Keratinocyte (primary cell): Measurements from ENCODE around the gene CTDSP1. TPM values are rescaled to one million over a fixed set of nuclear protein-coding genes. Genes with fewer than 3 reads are reported as not detected.

Source experiments
- DNase-seq: peaks from one replicate; pipeline ENCODE4 v3.0.0-alpha.2; 2011; ENCODE audit warnings: low read depth, missing footprints, low spot score
- FAIRE-seq: peaks from 2 replicates; lab custom pipeline; 2011; peaks lifted over from hg19 to GRCh38; lab: Jason Lieb, UNC
- H2AFZ ChIP-seq: 2 replicates; pipeline ENCODE4 v1.6.0; 2012; ENCODE audit warnings: low read length, control low read depth, inconsistent platforms; ENCODE audit not compliant: control insufficient read depth
- H3K27ac ChIP-seq: 2 replicates; pipeline ENCODE4 v1.5.1; 2011; ENCODE audit warnings: low read length; ENCODE audit not compliant: control insufficient read depth, insufficient read depth
- H3K27me3 ChIP-seq: 3 replicates; pipeline ENCODE4 v1.6.0; 2011; ENCODE audit warnings: low read length; ENCODE audit not compliant: control insufficient read depth, insufficient read depth; ENCODE audit errors: extremely low read depth
- H3K36me3 ChIP-seq, 2 experiments: 2 replicates in 1 of 2; 3 replicates in 1 of 2; pipeline ENCODE4 v1.5.1; 2011; ENCODE audit warnings: low read length in 2 of 2, mild to moderate bottlenecking in 1 of 2; ENCODE audit not compliant: control insufficient read depth in 2 of 2, insufficient read depth in 2 of 2; ENCODE audit errors: extremely low read depth in 1 of 2
- H3K4me1 ChIP-seq: 3 replicates; pipeline ENCODE4 v1.5.1; 2011; ENCODE audit warnings: low read length; ENCODE audit not compliant: control insufficient read depth, insufficient read depth; ENCODE audit errors: extremely low read depth
- H3K4me2 ChIP-seq: 3 replicates; pipeline ENCODE4 v1.6.0; 2011; ENCODE audit warnings: low read depth, low read length; ENCODE audit not compliant: control insufficient read depth, insufficient read depth; ENCODE audit errors: extremely low read depth
- H3K4me3 ChIP-seq, 3 experiments: fragments of 200-600 bp in 1 of 3; sonication (generic) in 1 of 3; 2 replicates in 2 of 3; 3 replicates in 1 of 3; pipeline ENCODE4 v1.5.1; 2011 to 2016; ENCODE audit warnings: low read length in 3 of 3, mild to moderate bottlenecking in 3 of 3, control low read depth in 2 of 3, inconsistent platforms in 1 of 3, low read depth in 1 of 3, mixed read lengths in 1 of 3, mixed run types in 1 of 3, moderate library complexity in 1 of 3; ENCODE audit not compliant: control insufficient read depth in 2 of 3, insufficient read depth in 2 of 3; ENCODE audit errors: extremely low read depth in 1 of 3
- H3K79me2 ChIP-seq: 2 replicates; pipeline ENCODE4 v1.6.0; 2012; ENCODE audit warnings: low read length; ENCODE audit not compliant: control insufficient read depth, insufficient read depth
- H3K9ac ChIP-seq: 3 replicates; pipeline ENCODE4 v1.6.0; 2011; ENCODE audit warnings: low read length; ENCODE audit not compliant: control insufficient read depth, insufficient read depth; ENCODE audit errors: extremely low read depth
- H3K9me1 ChIP-seq: 3 replicates; pipeline ENCODE4 v1.6.0; 2011; ENCODE audit warnings: low read length; ENCODE audit not compliant: control insufficient read depth, insufficient read depth; ENCODE audit errors: extremely low read depth
- H3K9me3 ChIP-seq: 2 replicates; pipeline ENCODE4 v1.5.1; 2012; ENCODE audit warnings: low read depth, low read length; ENCODE audit not compliant: control insufficient read depth
- H4K20me1 ChIP-seq: 3 replicates; pipeline ENCODE4 v1.6.0; 2011; ENCODE audit warnings: low read length; ENCODE audit not compliant: control insufficient read depth, insufficient read depth; ENCODE audit errors: extremely low read depth
- CTCF ChIP-seq, 3 experiments: IDR thresholded peaks in 1 of 3; conservative IDR thresholded peaks in 1 of 3; optimal IDR thresholded peaks in 1 of 3; 2 replicates in 2 of 3; 3 replicates in 1 of 3; pipeline versions ENCODE3 to v1.5.1; 2011; ENCODE audit warnings: low read length in 3 of 3, mild to moderate bottlenecking in 3 of 3, moderate library complexity in 2 of 3, control low read depth in 1 of 3, inconsistent platforms in 1 of 3; ENCODE audit not compliant: insufficient read depth in 2 of 3; ENCODE audit errors: extremely low read depth in 1 of 3
- EZH2 ChIP-seq: IDR thresholded peaks from one replicate; pipeline ENCODE4 v1.6.1; 2012; ENCODE audit warnings: inconsistent platforms, mild to moderate bottlenecking, low read length, moderate library complexity
- dilution Hi-C: fragments of 300-500 bp; cut with MboI; formaldehyde crosslinking; loops from one replicate; pipeline ENCODE4 v1.7.0; 2020; ENCODE audit warnings: low sequenced_read_pairs; ENCODE audit not compliant: extremely low pct_ligation_motif_present
- polyA plus RNA-seq, 5 experiments: library from polyadenylated mRNA; depleted of rRNA in 3 of 5; stranded (reverse) in 3 of 5; stranded (forward) in 1 of 5; unstranded in 1 of 5; fragments of >200 nt; gene quantifications; 1 replicate in 1 of 5; 2 replicates in 3 of 5; 3 replicates in 1 of 5; pipeline versions ENCODE4 v1.2.1 to v1.2.3, GENCODE V29; 2011 to 2012; ENCODE audit warnings: missing spikeins in 2 of 5, low read depth in 1 of 5, low replicate concordance in 1 of 5

Gene CTDSP1
- polyA plus RNA-seq, 1 donor (not counting 4 experiments of a cell fraction or from before 2014, with no cell fraction given), result 38.7 TPM

DNA sequence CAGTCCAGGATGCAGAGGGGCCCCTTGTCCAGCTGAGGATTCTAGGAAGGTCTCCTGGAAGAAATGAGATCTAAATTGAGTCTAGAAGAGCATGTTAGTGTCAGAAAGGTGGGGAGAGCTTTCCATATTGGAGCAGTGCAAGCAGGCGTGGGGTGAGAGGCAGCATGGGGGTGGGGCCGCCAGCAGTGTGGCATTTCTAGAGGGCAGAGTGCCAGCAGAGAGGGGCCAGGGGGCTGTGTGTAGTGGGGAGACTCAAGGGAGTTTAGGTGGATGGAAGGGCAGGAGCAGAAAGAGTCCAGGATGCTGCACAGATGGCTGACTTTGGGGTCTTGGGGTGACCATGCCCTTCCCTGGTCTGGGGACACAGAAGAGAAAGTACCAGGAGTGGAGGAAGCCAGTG is 21.4 kb downstream of the CTDSP1 start:
- no peak for FAIRE-seq
- no peaks in the 10 kb centered on the region for H4K20me1 ChIP-seq
- no peak for TF ChIP-seq CTCF (optimal IDR thresholded peaks at IDR 0.05 in 1 of 3, IDR thresholded peaks at IDR 0.05 in 1 of 3, conservative IDR thresholded peaks at IDR 0.05 in 1 of 3; ENCODE audit: extremely low read depth in 1 of 3, insufficient read depth in 2 of 3, low read length in 3 of 3)
- no peak for TF ChIP-seq EZH2

GRCh38 chr2:218422403-218423086 is 22.9 kb downstream of the CTDSP1 start:
- no peak for TF ChIP-seq EZH2
- TF ChIP-seq CTCF (optimal IDR thresholded peaks at IDR 0.05 in 1 of 3, IDR thresholded peaks at IDR 0.05 in 1 of 3, conservative IDR thresholded peaks at IDR 0.05 in 1 of 3; ENCODE audit: extremely low read depth in 1 of 3, insufficient read depth in 2 of 3, low read length in 3 of 3), result no peak
- Histone ChIP-seq H3K27me3 (no peaks in the 10 kb centered on the region), H3K36me3 (no peaks in the 10 kb centered on the region), H3K9me1 (no peaks in the 10 kb centered on the region), H3K9ac (no peak overlapping the region), H3K9me3 (no peaks in the 10 kb centered on the region), H3K4me3 (no peak overlapping the region), H3K79me2 (no peaks in the 10 kb centered on the region), H4K20me1 (no peaks in the 10 kb centered on the region), H3K4me2 (no peak overlapping the region), H2AFZ (no peak overlapping the region), H3K4me1 (peaks cover 4% of the 10 kb centered on the region), H3K27ac (no peak overlapping the region)
- FAIRE-seq (no peak), DNase-seq (no peak)
- dilution Hi-C loops, result no loop called here

More for the DNA sequence above, 21.4 kb downstream of the CTDSP1 start:
- no peak overlapping the region for H2AFZ ChIP-seq
- no peaks in the 10 kb centered on the region for H3K36me3 ChIP-seq
- H3K27me3 ChIP-seq, result no peaks in the 10 kb centered on the region
- peaks cover 4% of the 10 kb centered on the region for H3K4me1 ChIP-seq
- H3K9ac ChIP-seq, result no peak overlapping the region
- no peak overlapping the region for H3K27ac ChIP-seq
- no peak overlapping the region for H3K4me2 ChIP-seq
- no peaks in the 10 kb centered on the region for H3K9me1 ChIP-seq
- DNase-seq, result no peak
- no peak overlapping the region for H3K4me3 ChIP-seq
- dilution Hi-C loops, result no loop called here
- H3K9me3 ChIP-seq, result no peaks in the 10 kb centered on the region
- no peaks in the 10 kb centered on the region for H3K79me2 ChIP-seq
